DOHH2 (cell line): ENCODE data around the gene MACROD2.

ENCODE experiments used
- EZH2phosphoT487 ChIP-seq: fragments of 200-600 bp; sonication (generic); IDR thresholded peaks from 2 replicates; pipeline ENCODE4 v1.6.1; 2017; ENCODE audit warnings: borderline replicate concordance, mild to moderate bottlenecking, antibody characterized with exemption, low read length, moderate library complexity, mixed read lengths
- TF ChIP-seq, protein P1 (sequence below): fragments of 200-600 bp; sonication (generic); IDR thresholded peaks from one replicate; pipeline ENCODE4 v1.5.1; 2014; ENCODE audit warnings: antibody characterized with exemption, mild to moderate bottlenecking, low read depth, low read length; ENCODE audit not compliant: poor library complexity, severe bottlenecking

DNA sequence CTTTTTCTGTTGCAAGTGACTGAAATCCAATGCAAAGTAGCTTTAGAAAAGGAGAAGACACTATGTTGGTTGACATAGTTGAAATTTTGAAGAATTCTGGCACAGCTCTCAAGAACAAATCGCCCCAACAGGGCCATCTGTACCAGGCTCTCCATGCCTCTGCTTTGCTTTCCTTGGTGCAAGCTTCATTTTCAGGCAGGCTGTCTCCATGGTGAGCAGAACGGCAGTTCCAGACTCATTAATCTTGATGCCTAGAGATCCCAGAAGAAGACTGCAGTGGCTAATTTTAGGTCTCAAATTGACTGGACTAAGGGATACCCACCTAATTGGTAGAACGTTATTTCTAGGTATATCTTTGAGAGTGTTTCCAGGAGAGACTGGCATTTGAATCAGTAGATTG is 1292.8 kb downstream of the MACROD2 start:
- TF ChIP-seq, protein P1, sequence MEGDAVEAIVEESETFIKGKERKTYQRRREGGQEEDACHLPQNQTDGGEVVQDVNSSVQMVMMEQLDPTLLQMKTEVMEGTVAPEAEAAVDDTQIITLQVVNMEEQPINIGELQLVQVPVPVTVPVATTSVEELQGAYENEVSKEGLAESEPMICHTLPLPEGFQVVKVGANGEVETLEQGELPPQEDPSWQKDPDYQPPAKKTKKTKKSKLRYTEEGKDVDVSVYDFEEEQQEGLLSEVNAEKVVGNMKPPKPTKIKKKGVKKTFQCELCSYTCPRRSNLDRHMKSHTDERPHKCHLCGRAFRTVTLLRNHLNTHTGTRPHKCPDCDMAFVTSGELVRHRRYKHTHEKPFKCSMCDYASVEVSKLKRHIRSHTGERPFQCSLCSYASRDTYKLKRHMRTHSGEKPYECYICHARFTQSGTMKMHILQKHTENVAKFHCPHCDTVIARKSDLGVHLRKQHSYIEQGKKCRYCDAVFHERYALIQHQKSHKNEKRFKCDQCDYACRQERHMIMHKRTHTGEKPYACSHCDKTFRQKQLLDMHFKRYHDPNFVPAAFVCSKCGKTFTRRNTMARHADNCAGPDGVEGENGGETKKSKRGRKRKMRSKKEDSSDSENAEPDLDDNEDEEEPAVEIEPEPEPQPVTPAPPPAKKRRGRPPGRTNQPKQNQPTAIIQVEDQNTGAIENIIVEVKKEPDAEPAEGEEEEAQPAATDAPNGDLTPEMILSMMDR: no peak
- TF ChIP-seq EZH2phosphoT487: no peak
